NCI-H524 (cell line): Measurements from ENCODE around the gene TEX51.

Experiments
- DNase-seq, 2 experiments: peaks; one replicate each; lab custom pipeline; 2025; lab: John Stamatoyannopoulos, UW

Gene TEX51

DNA sequence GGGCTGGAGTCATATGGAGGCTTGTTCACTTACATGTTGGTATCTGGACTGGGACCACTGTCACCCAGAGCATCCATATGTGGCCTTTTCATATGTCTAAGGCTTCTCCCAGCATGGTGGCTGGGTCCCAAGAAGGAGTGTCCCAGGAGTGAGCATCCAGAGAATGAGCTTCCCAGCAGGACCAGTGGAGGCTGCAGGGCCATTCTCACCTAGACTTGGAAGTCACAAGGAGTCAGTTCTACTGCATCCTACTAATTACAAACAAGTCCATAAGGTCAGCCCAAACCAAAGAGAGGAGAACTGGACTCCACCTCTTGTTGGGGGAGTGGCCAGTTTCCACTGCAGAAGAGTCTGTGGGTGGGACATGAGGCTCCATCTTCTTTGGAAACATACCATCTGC lies 5.1 kb upstream of the TEX51 start:
- no peak for DNase-seq

DNA sequence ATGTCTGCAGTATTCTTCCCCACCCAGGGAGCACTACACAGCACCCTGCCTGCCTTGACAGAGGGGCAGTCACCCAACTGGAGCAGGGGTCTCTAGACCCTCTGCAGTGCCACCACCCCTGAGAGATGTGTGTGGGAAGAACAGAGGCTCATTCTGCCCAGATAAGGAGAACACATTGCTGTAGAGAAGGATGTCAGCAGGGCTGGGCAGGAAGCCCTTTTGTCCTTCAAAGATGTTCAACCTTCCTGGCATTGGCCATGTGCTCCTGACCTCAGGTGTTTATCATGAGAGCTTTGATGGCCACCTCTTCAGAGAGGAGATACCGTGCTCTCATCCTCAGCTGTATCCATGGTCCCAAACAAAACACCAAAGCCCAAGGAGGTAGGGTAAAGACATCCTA lies 4.6 kb upstream of the TEX51 start:
- DNase-seq, result no peak

GRCh38 chr2:126894585-126895182 lies 4.0 kb upstream of the TEX51 start:
- DNase-seq, result no peak

DNA sequence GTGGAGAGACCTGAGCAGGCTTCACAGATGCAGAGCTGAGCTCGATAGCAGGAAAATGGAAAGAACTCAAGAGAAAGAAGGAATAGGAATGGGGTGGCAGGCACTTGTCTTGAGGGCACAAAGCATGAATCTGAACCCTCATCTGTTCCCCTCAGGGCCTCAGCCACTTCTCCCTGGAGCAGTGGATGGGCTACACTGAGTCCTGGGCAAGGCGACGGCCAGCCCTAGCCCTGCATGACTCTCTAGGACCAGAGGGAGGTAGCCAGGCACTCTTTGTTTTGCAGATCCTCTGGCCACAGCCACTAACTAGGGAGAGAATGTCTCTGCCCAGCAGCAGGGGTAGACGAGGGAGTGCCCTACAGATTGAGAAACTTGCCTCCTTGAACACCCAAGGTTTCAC lies 3.4 kb upstream of the TEX51 start:
- no peak for DNase-seq

GRCh38 chr2:126896471-126896870 lies 2.2 kb upstream of the TEX51 start:
- no peak for DNase-seq

GRCh38 chr2:126899616-126900185 lies 1.0 kb downstream of the TEX51 start:
- DNase-seq, result no peak

- DNase-seq, result no peak
Measured at GRCh38 chr2:126900646-126901319, 2.1 kb downstream of the TEX51 start.

GRCh38 chr2:126901459-126901858 lies 2.8 kb downstream of the TEX51 start:
- no peak for DNase-seq

DNA sequence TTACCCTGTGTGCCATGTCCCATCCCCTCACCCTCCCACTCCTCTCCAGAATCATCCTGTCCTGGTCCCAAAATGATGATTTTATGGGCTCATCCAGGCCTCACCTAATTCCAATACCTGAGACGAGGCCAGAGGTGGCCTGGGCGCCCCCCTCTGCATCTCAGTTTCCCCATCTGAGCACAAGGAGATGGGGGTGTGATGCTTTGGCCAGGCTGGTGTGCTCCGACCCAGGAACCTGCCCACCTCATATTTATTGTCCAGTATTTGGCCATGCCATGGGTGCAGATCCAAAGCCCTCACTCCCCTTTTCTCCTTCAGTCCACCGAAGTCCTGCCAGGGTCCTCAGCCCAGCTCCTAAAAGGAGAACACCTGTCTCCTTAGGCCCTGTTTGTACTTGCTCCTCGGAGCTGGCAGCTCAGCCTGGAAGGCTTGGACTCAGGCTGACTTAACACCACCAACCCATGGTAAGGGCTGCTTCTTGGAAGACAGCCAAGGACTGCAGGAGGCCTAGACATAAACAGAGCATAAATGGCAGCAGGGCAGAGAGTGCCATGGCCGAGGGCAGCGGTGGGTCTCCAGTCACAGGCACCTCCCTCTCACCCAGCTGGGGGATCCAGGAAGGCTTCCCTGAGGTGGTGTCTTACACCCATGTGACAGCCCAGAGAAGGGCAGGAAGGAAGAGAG lies 3.6 kb downstream of the TEX51 start:
- peak; percentile 41 to 45 for DNase-seq

GRCh38 chr2:126902859-126903258 lies 4.2 kb downstream of the TEX51 start:
- no peak for DNase-seq

DNA sequence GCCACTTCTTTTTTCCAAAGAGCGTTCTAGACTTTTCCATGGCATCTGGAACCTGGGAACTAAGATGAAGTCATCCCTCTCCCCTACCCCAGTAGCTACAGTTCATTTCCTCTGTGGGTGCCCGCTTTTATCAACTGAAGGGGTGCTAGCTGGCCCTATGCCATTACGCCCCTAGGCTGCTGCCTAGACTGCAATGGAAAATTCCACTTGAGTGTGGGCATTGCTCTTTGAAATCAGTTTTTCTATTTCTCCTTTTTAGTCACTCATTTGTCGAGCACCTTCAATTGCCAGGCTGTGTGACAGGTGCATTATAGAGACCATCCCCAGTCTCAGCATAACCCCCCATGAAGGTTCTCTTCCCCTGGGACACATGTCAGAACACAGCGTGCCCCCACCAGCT lies 7.3 kb downstream of the TEX51 start:
- DNase-seq, result no peak

DNA sequence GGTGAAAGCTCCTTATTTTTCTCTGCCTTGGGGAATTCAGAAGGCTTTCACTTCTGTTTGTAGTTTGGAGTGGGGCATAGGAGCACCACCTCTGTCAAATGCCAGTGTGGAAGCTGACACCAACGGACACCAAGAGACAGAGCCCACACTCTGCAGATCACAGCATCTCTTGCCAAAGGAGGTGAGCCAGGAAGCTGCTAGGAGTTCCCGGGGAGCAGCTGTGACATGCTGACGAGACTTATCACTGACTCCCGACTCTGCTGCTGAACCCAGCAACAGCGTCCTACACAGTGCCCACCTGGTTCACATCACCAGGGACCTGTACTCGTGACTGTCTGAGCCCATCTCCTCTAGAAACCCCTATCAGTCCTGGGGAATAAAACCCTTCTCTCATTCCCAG lies 8.1 kb downstream of the TEX51 start:
- no peak for DNase-seq

DNA sequence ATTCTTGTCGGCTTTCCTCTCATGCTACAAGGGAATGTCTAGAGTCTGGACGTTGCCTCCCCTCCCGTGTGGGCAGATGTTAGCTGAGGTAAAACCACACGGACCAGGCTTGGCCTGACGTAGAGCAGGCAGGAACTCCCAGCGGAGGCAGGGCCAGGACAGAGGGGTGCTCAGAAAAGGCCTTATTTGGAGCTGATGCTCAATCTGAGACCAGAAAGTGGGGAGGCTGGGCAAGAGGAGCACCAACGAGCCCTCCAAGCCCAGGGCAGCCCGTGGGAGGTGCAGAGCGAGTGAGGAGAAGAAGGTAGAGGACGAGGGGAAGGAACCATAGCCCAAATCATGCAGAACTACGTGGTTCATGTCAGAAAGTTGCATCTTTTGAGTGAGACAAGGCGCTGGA lies 9.0 kb downstream of the TEX51 start:
- DNase-seq, result no peak

- DNase-seq, result no peak
Measured at GRCh38 chr2:126908721-126909177, 10.1 kb downstream of the TEX51 start.

DNA sequence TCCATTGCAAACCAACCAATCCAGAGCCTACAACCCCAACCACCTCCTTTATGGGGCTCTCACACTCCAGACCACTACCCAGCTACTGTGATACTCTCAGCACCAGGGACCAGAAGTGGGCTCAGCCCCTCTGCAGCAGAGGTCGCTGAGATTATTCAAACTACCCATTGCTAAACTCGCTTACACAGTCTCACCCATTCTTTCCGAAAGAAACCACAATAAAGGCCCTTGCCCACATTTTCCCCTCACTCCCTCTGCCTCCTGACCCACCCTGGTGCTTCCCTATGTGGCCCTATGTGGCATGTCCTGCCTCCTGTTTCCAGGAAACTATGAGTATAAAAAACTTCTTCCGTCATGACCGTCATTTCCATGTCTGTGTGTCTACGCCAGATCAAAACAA lies 10.7 kb downstream of the TEX51 start:
- DNase-seq, result no peak

GRCh38 chr2:126909781-126910180 lies 11.1 kb downstream of the TEX51 start:
- no peak for DNase-seq

- DNase-seq, result no peak
Measured at GRCh38 chr2:126910637-126911036, 11.9 kb downstream of the TEX51 start.

GRCh38 chr2:126911111-126911796 lies 12.6 kb downstream of the TEX51 start:
- DNase-seq, result no peak

DNA sequence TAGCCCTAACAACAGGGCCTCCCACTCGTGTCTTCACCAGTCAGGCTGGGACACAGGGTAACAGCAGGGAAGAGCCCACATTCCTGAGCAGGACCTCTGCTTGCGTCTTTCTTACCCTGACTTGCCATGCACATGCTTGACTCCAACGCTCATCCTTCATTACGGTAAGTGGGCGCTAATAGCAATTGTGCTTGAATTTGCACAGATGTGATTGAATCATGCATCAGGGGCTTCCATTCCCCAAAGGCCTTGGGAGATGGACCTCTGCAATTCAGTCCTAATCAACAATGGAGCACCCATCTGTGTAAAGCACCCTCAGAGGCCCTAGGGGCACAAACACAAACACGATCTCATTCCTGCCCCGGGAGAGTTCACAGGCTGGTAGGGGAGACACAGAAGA lies 13.5 kb downstream of the TEX51 start:
- no peak for DNase-seq

DNA sequence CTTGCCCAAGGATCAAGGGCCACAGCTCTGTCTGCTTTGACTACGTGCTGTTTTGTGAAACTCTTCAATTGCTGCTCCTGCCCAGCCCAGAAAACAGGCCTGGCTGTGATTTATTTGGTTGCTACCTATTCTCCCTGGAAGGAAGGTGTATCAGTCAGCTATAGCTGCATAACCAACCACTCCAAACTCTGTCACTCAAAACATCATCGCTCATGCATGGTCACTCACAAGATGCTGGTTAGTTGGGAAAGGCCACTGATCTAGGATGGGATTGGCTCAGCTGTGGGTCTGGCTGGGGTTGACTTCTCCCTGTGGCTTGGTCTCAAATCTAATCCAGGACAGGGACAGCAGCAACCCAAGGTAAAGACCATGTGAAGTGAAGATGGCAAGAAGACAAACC lies 14.6 kb downstream of the TEX51 start:
- DNase-seq, result no peak

- no peak for DNase-seq
Measured at GRCh38 chr2:126913881-126914615, 15.4 kb downstream of the TEX51 start.
